ENCODE results near the gene ABCC6. TPM values are rescaled to one million over a fixed set of nuclear protein-coding genes. Genes with fewer than 3 reads are reported as not detected.

The ABCC6 gene
- total and polyA plus RNA-seq, 4 donors = 50.6 to 162 (median 95.9) TPM

- 96% methylated on average over 4 of the region's 4 CpGs for WGBS
These were observed 120.6 kb downstream of the ABCC6 start for GRCh38 chr16:16102738-16103137.

More at GRCh38 chr16:16102738-16103137, 120.6 kb downstream of the ABCC6 start:
- Histone ChIP-seq H3K9me3 (ENCODE audit: control insufficient read depth in 4 of 4, low read length in 3 of 4) (no peaks in the 10 kb centered on the region), H3K4me1 (ENCODE audit: control insufficient read depth in 4 of 4, insufficient read depth in 4 of 4, low read length in 3 of 4) (no peaks in the 10 kb centered on the region), H3K4me3 (ENCODE audit: low read depth in 1 of 3, low read length in 3 of 3) (no peak overlapping the region), H3K27me3 (ENCODE audit: control insufficient read depth in 4 of 4, insufficient read depth in 4 of 4, low read length in 3 of 4) (no peaks in the 10 kb centered on the region), H3K27ac (ENCODE audit: low read depth in 1 of 2, low read length in 2 of 2) (no peak overlapping the region), H3K9ac (ENCODE audit: low read depth in 1 of 2, low read length in 2 of 2) (no peak overlapping the region), H3K36me3 (ENCODE audit: control insufficient read depth in 4 of 4, insufficient read depth in 3 of 4, low read depth in 1 of 4, low read length in 3 of 4) (no peaks in the 10 kb centered on the region)
- TF ChIP-seq MAX (IDR thresholded peaks at IDR 0.05) (no peak), JUND (IDR thresholded peaks at IDR 0.05) (no peak), HNF4A (conservative IDR thresholded peaks at IDR 0.05) (no peak), NR2F2 (IDR thresholded peaks at IDR 0.05) (no peak), ZBTB33 (IDR thresholded peaks at IDR 0.05) (no peak), FOXA2 (IDR thresholded peaks at IDR 0.05) (no peak), RXRA (IDR thresholded peaks at IDR 0.05) (no peak), FOXA1 (IDR thresholded peaks at IDR 0.05) (no peak), ATF3 (IDR thresholded peaks at IDR 0.05) (no peak), RAD21 (IDR thresholded peaks at IDR 0.05) (no peak), REST (IDR thresholded peaks at IDR 0.05) (no peak), YY1 (IDR thresholded peaks at IDR 0.05) (no peak), TAF1 (conservative IDR thresholded peaks at IDR 0.05) (no peak), EGR1 (IDR thresholded peaks at IDR 0.05; ENCODE audit: low read depth in 2 of 2) (no peak), CTCF (IDR thresholded peaks at IDR 0.05; ENCODE audit: low read depth, low read length, missing input control) (no peak), HNF4G (IDR thresholded peaks at IDR 0.05) (no peak)
- no peak for DNase-seq (ENCODE audit: low spot score)
